ENCODE data around the gene ITPA. TPM values are rescaled to one million over a fixed set of nuclear protein-coding genes. Genes with fewer than 3 reads are reported as not detected.

ITPA gene
- total and polyA plus RNA-seq, 2 of the 4 experiments (the other 2 are of a cell fraction), result 32.4 to 49.0 TPM

GRCh38 chr20:3166913-3167342 lies 42.4 kb upstream of the ITPA start:
- H3K4me1 ChIP-seq (ENCODE audit: control insufficient read depth, insufficient read depth, low read length), result peaks cover 5% of the 10 kb centered on the region; the same call in 1 of the 2 replicates
- H3K56ac ChIP-seq (ENCODE audit: extremely low read depth, insufficient read depth, low read length), result no peak overlapping the region
- no peak for ATAC-seq (ENCODE audit: low read depth)
- no peak overlapping the region for H2AK9ac ChIP-seq (replicated peaks; ENCODE audit: low read depth, low read length, poor library complexity)
- TF ChIP-seq MAZ (IDR thresholded peaks at IDR 0.05; ENCODE audit: borderline replicate concordance, low read depth, low read length), result no peak
- no peak for TF ChIP-seq CTCF (conservative IDR thresholded peaks at IDR 0.05; ENCODE audit: low read depth, low read length)
- no peak for TF ChIP-seq NFE2L2 (IDR thresholded peaks at IDR 0.05; ENCODE audit: low read depth, low read length)
- TF ChIP-seq CHD1 (IDR thresholded peaks at IDR 0.05; ENCODE audit: low read depth, low read length), result no peak
- no peak for TF ChIP-seq ELK1 (IDR thresholded peaks at IDR 0.05; ENCODE audit: borderline replicate concordance, low read depth, low read length)
- no peak for TF ChIP-seq RAD21 (IDR thresholded peaks at IDR 0.05; ENCODE audit: low read length)
- TF ChIP-seq USF2 (IDR thresholded peaks at IDR 0.05; ENCODE audit: low read depth, low read length), result no peak
- no peak for TF ChIP-seq BHLHE40 (IDR thresholded peaks at IDR 0.05; ENCODE audit: low read depth, low read length)
- TF ChIP-seq POLR2A (IDR thresholded peaks at IDR 0.05; ENCODE audit: low read depth, low read length), result no peak
- TF ChIP-seq RCOR1 (IDR thresholded peaks at IDR 0.05; ENCODE audit: insufficient replicate concordance, low read length), result no peak
- TF ChIP-seq RFX5 (IDR thresholded peaks at IDR 0.05; ENCODE audit: low read depth, low read length), result no peak
- no peak for TF ChIP-seq FOS (IDR thresholded peaks at IDR 0.05; ENCODE audit: low read depth, low read length)
- TF ChIP-seq CEBPB (IDR thresholded peaks at IDR 0.05; ENCODE audit: low read depth, low read length), result no peak
- no peak for TF ChIP-seq MXI1 (IDR thresholded peaks at IDR 0.05; ENCODE audit: borderline replicate concordance, low read depth, low read length)
- no peak for TF ChIP-seq SMC3 (IDR thresholded peaks at IDR 0.05; ENCODE audit: low read depth, low read length)
- TF ChIP-seq MAFK (IDR thresholded peaks at IDR 0.05; ENCODE audit: low read depth, low read length), result no peak
- H3K9me3 ChIP-seq (ENCODE audit: control insufficient read depth, insufficient read depth, low read length), result no peaks in the 10 kb centered on the region
- H3K14ac ChIP-seq (replicated peaks; ENCODE audit: low read depth, low read length), result no peak overlapping the region
- no peak overlapping the region for H3K4me3 ChIP-seq (ENCODE audit: insufficient read depth, low read depth, low read length)
- H3K27ac ChIP-seq (ENCODE audit: insufficient read depth, low read length), result no peak overlapping the region
- no peak overlapping the region for H2AK5ac ChIP-seq (ENCODE audit: low read depth, low read length)
- no peak overlapping the region for H3K4ac ChIP-seq (ENCODE audit: low read depth, low read length)
- no peak overlapping the region for H4K5ac ChIP-seq (ENCODE audit: low read depth, low read length)
- H3K9ac ChIP-seq (ENCODE audit: low read depth, low read length), result no peak overlapping the region
- H3K79me1 ChIP-seq (ENCODE audit: low read depth in 1 of 2, low read length in 2 of 2), result no peaks in the 10 kb centered on the region
- H3K36me3 ChIP-seq (ENCODE audit: control insufficient read depth, insufficient read depth, low read length), result no peaks in the 10 kb centered on the region
- dilution Hi-C loops (cut with HindIII; ENCODE audit: low sequenced_read_pairs, unreplicated experiment) (no loop called here), intact Hi-C loops (cut with micrococcal nuclease) (no loop called here), in situ Hi-C loops (cut with MboI; ENCODE audit: low sequenced_read_pairs) (no loop called here)
- H3K4me2 ChIP-seq (ENCODE audit: low read depth, low read length), result no peak overlapping the region
- CTCF ChIA-PET, result no interaction called here
- no peak overlapping the region for H2BK120ac ChIP-seq (ENCODE audit: low read depth, low read length)
- no peak overlapping the region for H4K91ac ChIP-seq (ENCODE audit: insufficient read depth, low read depth, low read length)
- H3K9me1 ChIP-seq (ENCODE audit: insufficient read depth, low read length), result no peaks in the 10 kb centered on the region
- no peak overlapping the region for H3K18ac ChIP-seq (ENCODE audit: low read depth, low read length)
- no peak overlapping the region for H2BK20ac ChIP-seq (ENCODE audit: low read depth, low read length)
- no peak overlapping the region for H2BK15ac ChIP-seq (ENCODE audit: low read depth, low read length)
- H3K23ac ChIP-seq (ENCODE audit: low read depth, low read length), result no peak overlapping the region
- H3K27me3 ChIP-seq (ENCODE audit: control insufficient read depth, insufficient read depth, low read length), result peaks cover 23% of the 10 kb centered on the region
- DNase-seq, result no peak
- BruUV-seq (replicated peaks), result no TSS peak
- H4K20me1 ChIP-seq (ENCODE audit: insufficient read depth, low read length), result no peaks in the 10 kb centered on the region
- no peak overlapping the region for H2AFZ ChIP-seq (replicated peaks; ENCODE audit: low read length, poor library complexity)
- 100% methylated on average over 2 of the region's 16 CpGs; no CpG with 5 or more reads in 1 of the 2 experiments for WGBS, 2 experiments (ENCODE audit: extremely low coverage in 2 of 2, insufficient read length in 1 of 2)
- H4K8ac ChIP-seq (ENCODE audit: low read depth in 2 of 2, low read length in 2 of 2), result no peak overlapping the region
- H2BK5ac ChIP-seq (ENCODE audit: low read depth, low read length, poor library complexity, severe bottlenecking), result no peak overlapping the region
- POLR2A ChIA-PET (ENCODE audit: unreplicated experiment), result no interaction called here

Measured in IMR-90 (cell line).